ENCODE measurements around the gene GNAL.
"Not testable (repeated sequence)": the region's sequence is repeated elsewhere in the genome, so short reads cannot be mapped to it uniquely, and the experiment has no call there.

GNAL gene

GRCh38 chr18:11818486-11819203 lies 129.6 kb downstream of the GNAL start:
- DNase-seq: no peak

GRCh38 chr18:11819938-11820337 lies 130.9 kb downstream of the GNAL start:
- no peak for DNase-seq

GRCh38 chr18:11820697-11821096 lies 131.6 kb downstream of the GNAL start:
- no peak for DNase-seq

- no peak for DNase-seq
Measured at GRCh38 chr18:11821208-11821607, 132.1 kb downstream of the GNAL start.

- no peak for DNase-seq
Measured at GRCh38 chr18:11821643-11822237, 132.7 kb downstream of the GNAL start.

- no peak for DNase-seq
Measured at GRCh38 chr18:11823545-11823944, 134.5 kb downstream of the GNAL start.

- DNase-seq: no peak
Measured at GRCh38 chr18:11826836-11827235, 137.8 kb downstream of the GNAL start.

GRCh38 chr18:11828786-11829432 lies 139.8 kb downstream of the GNAL start:
- no peak for DNase-seq

GRCh38 chr18:11830585-11830984 lies 141.5 kb downstream of the GNAL start:
- no peak for DNase-seq

- no peak for DNase-seq
Measured at GRCh38 chr18:11831921-11832320, 142.9 kb downstream of the GNAL start.

GRCh38 chr18:11834772-11835171 lies 145.7 kb downstream of the GNAL start:
- DNase-seq: no peak

GRCh38 chr18:11839556-11839955 lies 150.5 kb downstream of the GNAL start:
- no peak for DNase-seq

- no peak for DNase-seq
Measured at GRCh38 chr18:11840493-11840892, 151.4 kb downstream of the GNAL start.

- DNase-seq: no peak
Measured at GRCh38 chr18:11842562-11842961, 153.5 kb downstream of the GNAL start.

GRCh38 chr18:11844436-11844835 lies 155.4 kb downstream of the GNAL start:
- DNase-seq: no peak

- DNase-seq: no peak
Measured at GRCh38 chr18:11845654-11846053, 156.6 kb downstream of the GNAL start.

GRCh38 chr18:11847811-11848210 lies 158.7 kb downstream of the GNAL start:
- no peak for DNase-seq

- DNase-seq: no peak
Measured at GRCh38 chr18:11849279-11849678, 160.2 kb downstream of the GNAL start.

GRCh38 chr18:11849841-11850634 lies 161.0 kb downstream of the GNAL start:
- DNase-seq: peak; percentile 2 to 33

GRCh38 chr18:11850821-11851145 lies 161.7 kb downstream of the GNAL start:
- peak in 1 of 2 experiments; percentile 26 for DNase-seq

GRCh38 chr18:11851146-11851805 lies 162.2 kb downstream of the GNAL start, which contains the start of gene CHMP1B:
CHMP1B (plus strand) TSS chr18:11851413; CDS start chr18:11851512, 99 bp downstream.
- DNase-seq: peak; percentile 80 to 94

GRCh38 chr18:11851806-11852337 lies 162.8 kb downstream of the GNAL start:
- DNase-seq: no peak

GRCh38 chr18:11854554-11854953 lies 165.5 kb downstream of the GNAL start:
- not testable (repeated sequence) for DNase-seq
